HCT116 (cell line): ENCODE measurements around the gene GLYATL3. TPM values are rescaled to one million over a fixed set of nuclear protein-coding genes. Genes with fewer than 3 reads are reported as not detected.

Source experiments
- ATAC-seq: fragments of 200-7000 bp; cut with Tn5 transposase; 2 replicates; pipeline ENCODE4 v1.9.1; 2020; ENCODE audit warnings: mild to moderate bottlenecking, moderate library complexity
- BruUV-seq: library from RNA; stranded (reverse); fragments of 400-500 nt; replicated peaks from 2 replicates; lab custom pipeline; 2021; lab: Mats Ljungman, UMichigan
- CTCF ChIA-PET: fragments of 300-600 bp; sonication (Branson Sonifier 250); formaldehyde crosslinking; loops from one replicate; lab custom pipeline; 2021; ENCODE audit warnings: antibody characterized with exemption; lab: Charles Lee
- POLR2A ChIA-PET: fragments of 300-600, 350-600 bp; sonication (Branson Sonifier 250); formaldehyde crosslinking; loops from one replicate; lab custom pipeline; 2021; ENCODE audit warnings: antibody characterized with exemption; lab: Charles Lee
- RAD21 ChIA-PET, 2 experiments: fragments of 300-600 bp; sonication (Branson Sonifier 250); formaldehyde crosslinking; loops; one replicate each; lab custom pipeline; 2023; ENCODE audit warnings: low total read pairs in 2 of 2; ENCODE audit not compliant: uncharacterized antibody in 2 of 2, unreplicated experiment in 2 of 2, low non-redundant PET in 1 of 2; lab: Charles Lee
- DNase-seq: peaks from one replicate; pipeline ENCODE4 v3.0.0-alpha.2; 2010; ENCODE audit warnings: low read depth, low spot score
- H2AFZ ChIP-seq: fragments of 200-600 bp; shearing (Covaris generic), sonication (generic); 2 replicates; pipeline ENCODE4 v1.6.1; 2017; ENCODE audit warnings: low read depth, mixed run types, mixed read lengths, antibody characterized with exemption, low read length; ENCODE audit not compliant: poor library complexity, severe bottlenecking
- H3K27ac ChIP-seq: 2 replicates; pipeline ENCODE4 v1.5.1; 2012; ENCODE audit warnings: low read depth, low read length
- H3K27me3 ChIP-seq: fragments of 200-600 bp; sonication (generic); 2 replicates; pipeline ENCODE4 v1.6.1; 2016; ENCODE audit warnings: mixed run types, low read length, mixed read lengths; ENCODE audit not compliant: insufficient read depth
- H3K36me3 ChIP-seq, 2 experiments: fragments of 200-500 bp in 1 of 2; fragments of 200-600 bp in 1 of 2; sonication (Bioruptor generic) in 1 of 2; sonication (generic) in 1 of 2; 2 replicates each; pipeline versions ENCODE4 v1.5.1 to v1.6.1; 2014 to 2016; ENCODE audit warnings: low read length in 2 of 2, inconsistent platforms in 1 of 2, mixed read lengths in 1 of 2, mixed run types in 1 of 2; ENCODE audit not compliant: insufficient read depth in 2 of 2, control insufficient read depth in 1 of 2
- H3K4me1 ChIP-seq, 2 experiments: fragments of 200-600 bp in 1 of 2; sonication (generic) in 1 of 2; 2 replicates each; pipeline versions ENCODE4 v1.5.1 to v1.6.1; 2012 to 2017; ENCODE audit warnings: low read length in 2 of 2, inconsistent platforms in 1 of 2, mild to moderate bottlenecking in 1 of 2, mixed read lengths in 1 of 2, mixed run types in 1 of 2, moderate library complexity in 1 of 2; ENCODE audit not compliant: insufficient read depth in 2 of 2, control insufficient read depth in 1 of 2
- H3K4me2 ChIP-seq: fragments of 200-600 bp; sonication (generic); 2 replicates; pipeline ENCODE4 v1.6.1; 2017; ENCODE audit warnings: mixed run types, low read length, mixed read lengths
- H3K4me3 ChIP-seq, 2 experiments: fragments of 200-600 bp in 1 of 2; sonication (generic) in 1 of 2; replicated peaks in 1 of 2; 2 replicates each; pipeline ENCODE4 v1.5.1; 2011 to 2016; ENCODE audit warnings: low read length in 2 of 2, control low read depth in 1 of 2, low read depth in 1 of 2, mild to moderate bottlenecking in 1 of 2, mixed read lengths in 1 of 2, mixed run types in 1 of 2
- H3K79me2 ChIP-seq: fragments of 200-600 bp; sonication (generic); 2 replicates; pipeline ENCODE4 v1.6.1; 2017; ENCODE audit warnings: mild to moderate bottlenecking, mixed run types, low read length, moderate library complexity, mixed read lengths; ENCODE audit not compliant: insufficient read depth
- H3K9ac ChIP-seq: fragments of 200-600 bp; sonication (generic); 2 replicates; pipeline ENCODE4 v1.6.1; 2016; ENCODE audit warnings: low read length, mixed read lengths
- H3K9me2 ChIP-seq: fragments of 200-600 bp; sonication (generic), shearing (Covaris generic); 2 replicates; pipeline ENCODE4 v1.6.1; 2017; ENCODE audit warnings: mixed run types, mild to moderate bottlenecking, moderate library complexity; ENCODE audit not compliant: insufficient read depth
- H3K9me3 ChIP-seq, 2 experiments: fragments of 200-500 bp in 1 of 2; fragments of 200-600 bp in 1 of 2; sonication (Bioruptor generic) in 1 of 2; sonication (generic) in 1 of 2; 2 replicates each; pipeline ENCODE4 v1.6.1; 2014 to 2017; ENCODE audit warnings: low read length in 2 of 2, mixed read lengths in 2 of 2, inconsistent platforms in 1 of 2, low read depth in 1 of 2, mild to moderate bottlenecking in 1 of 2, mixed run types in 1 of 2, moderate library complexity in 1 of 2; ENCODE audit not compliant: control insufficient read depth in 1 of 2, insufficient read depth in 1 of 2
- H4K20me1 ChIP-seq: fragments of 200-600 bp; sonication (generic), shearing (Covaris generic); 2 replicates; pipeline ENCODE4 v1.6.1; 2017; ENCODE audit warnings: mixed run types, mild to moderate bottlenecking, moderate library complexity; ENCODE audit not compliant: insufficient read depth
- CEBPB ChIP-seq: IDR thresholded peaks from 2 replicates; pipeline ENCODE4 v1.6.1; 2012; ENCODE audit warnings: low read depth
- CTCF ChIP-seq, 3 experiments: fragments of 200-600 bp in 1 of 3; sonication (generic) in 1 of 3; IDR thresholded peaks in 2 of 3; conservative IDR thresholded peaks in 1 of 3; 2 replicates each; pipeline ENCODE4 v1.5.1; 2012 to 2017; ENCODE audit warnings: low read depth in 2 of 3, low read length in 2 of 3, antibody characterized with exemption in 1 of 3, borderline replicate concordance in 1 of 3, control low read depth in 1 of 3, mild to moderate bottlenecking in 1 of 3, mixed read lengths in 1 of 3, mixed run types in 1 of 3, moderate library complexity in 1 of 3; ENCODE audit not compliant: insufficient read depth in 1 of 3
- ELF1 ChIP-seq: IDR thresholded peaks from 2 replicates; pipeline ENCODE4 v1.6.1; 2012; ENCODE audit warnings: low read depth, borderline replicate concordance
- FOSL1 ChIP-seq: IDR thresholded peaks from 2 replicates; pipeline ENCODE4 v1.6.1; 2012; ENCODE audit warnings: low read depth
- intact Hi-C: fragments of 100-400 bp; cut with micrococcal nuclease; formaldehyde crosslinking; loops from 2 replicates; pipeline ENCODE4 v1.10.0; 2022
- total RNA-seq: library from RNA; stranded (reverse); gene quantifications from one replicate; pipeline ENCODE4 v1.2.1, GENCODE V29; 2021; ENCODE audit not compliant: unreplicated experiment

The GLYATL3 gene
- total RNA-seq, 1 experiment from 2014 or later = not detected

GRCh38 chr6:49453221-49453620, 46.5 kb upstream of the GLYATL3 start:
- Histone ChIP-seq H3K79me2 (no peaks in the 10 kb centered on the region), H3K27me3 (no peaks in the 10 kb centered on the region), H3K9me3 (no peaks in the 10 kb centered on the region), H3K4me1 (no peaks in the 10 kb centered on the region), H3K4me3 (no peak overlapping the region), H3K36me3 (0 out of 4 replicates have a peak, but pooled peaks cover 0 to 2% of the 10 kb centered on the region in 2 experiments), H3K9me2 (no peaks in the 10 kb centered on the region), H3K9ac (no peak overlapping the region), H3K4me2 (no peak overlapping the region), H4K20me1 (no peaks in the 10 kb centered on the region), H2AFZ (no peak overlapping the region), H3K27ac (no peak overlapping the region)
- peak; percentile 6 to 14 (median 14); a peak in 2 of 6 replicates for TF ChIP-seq CTCF (IDR thresholded peaks at IDR 0.05 in 2 of 3, conservative IDR thresholded peaks at IDR 0.05 in 1 of 3; ENCODE audit: borderline replicate concordance in 1 of 3, insufficient read depth in 1 of 3, low read depth in 2 of 3, low read length in 2 of 3)
- no peak for TF ChIP-seq CEBPB
- TF ChIP-seq ELF1 = no peak
- no peak for TF ChIP-seq FOSL1
- DNase-seq = no peak
- ATAC-seq = no peak; the same call in 1 of the 2 replicates
- CTCF ChIA-PET = interaction anchor here (0.7 to 2.4 kb wide), 6 partner anchors 16 to 396 kb away, joined by 3 to 10 read pairs (median 4); no protein-coding TSS in a partner anchor
- BruUV-seq = no TSS peak
- RAD21 ChIA-PET = interaction anchor here in 1 of 2 experiments (0.8 to 1.0 kb wide), 2 partner anchors 154 to 396 kb away, joined by 3 read pairs; no protein-coding TSS in a partner anchor
- intact Hi-C loops = loop anchor here (1.0 kb wide), 2 partner anchors 154 to 396 kb away; no protein-coding TSS in a partner anchor
- POLR2A ChIA-PET = no interaction called here
